Tibial artery (tissue), 4 donors: ENCODE data around the gene RFNG.

ENCODE experiments used
- DNase-seq, 2 donors: peaks; one replicate each; pipeline ENCODE4 v3.0.0-alpha.2; 2019
- H3K27ac ChIP-seq, 2 donors: fragments of 200-600 bp; sonication (generic) in 1 of 2; 1 replicate in 1 of 2; 2 replicates in 1 of 2; pipeline ENCODE4 v1.5.1; 2018 to 2019; ENCODE audit warnings: mild to moderate bottlenecking in 1 of 2
- H3K27me3 ChIP-seq, 2 donors: fragments of 200-600 bp; sonication (generic) in 1 of 2; one replicate each; pipeline versions ENCODE4 v1.5.1 to v1.6.0; 2016 to 2019
- H3K36me3 ChIP-seq, 3 donors: fragments of 200-600 bp; sonication (generic) in 2 of 3; one replicate each; pipeline ENCODE4 v1.5.1; 2016 to 2019; ENCODE audit warnings: mild to moderate bottlenecking in 2 of 3
- H3K4me1 ChIP-seq, 4 donors: fragments of 200-600 bp; sonication (generic) in 2 of 4; 1 replicate in 3 of 4; 2 replicates in 1 of 4; pipeline ENCODE4 v1.5.1; 2016 to 2019
- H3K4me3 ChIP-seq, 2 donors: fragments of 200-600 bp; sonication (generic) in 1 of 2; 1 replicate in 1 of 2; 2 replicates in 1 of 2; pipeline ENCODE4 v1.5.1; 2018 to 2019; ENCODE audit warnings: mild to moderate bottlenecking in 2 of 2
- H3K9me3 ChIP-seq, 3 donors: fragments of 200-600 bp; sonication (generic) in 1 of 3; one replicate each; pipeline ENCODE4 v1.5.1; 2016 to 2019
- intact Hi-C: fragments of 100-400 bp; cut with DNase I; formaldehyde crosslinking; loops from one replicate; pipeline ENCODE4 v1.15.0; 2023; ENCODE audit warnings: low total_unique reads
- TF ChIP-seq, protein P1 (sequence below), 2 experiments: fragments of 200-600 bp in 1 of 2; fragments of 450-650 bp in 1 of 2; IDR thresholded peaks; one replicate each; pipeline ENCODE4 v1.5.1; 2017 to 2019; ENCODE audit warnings: antibody characterized with exemption in 2 of 2, mild to moderate bottlenecking in 1 of 2, moderate library complexity in 1 of 2

The RFNG gene

DNA sequence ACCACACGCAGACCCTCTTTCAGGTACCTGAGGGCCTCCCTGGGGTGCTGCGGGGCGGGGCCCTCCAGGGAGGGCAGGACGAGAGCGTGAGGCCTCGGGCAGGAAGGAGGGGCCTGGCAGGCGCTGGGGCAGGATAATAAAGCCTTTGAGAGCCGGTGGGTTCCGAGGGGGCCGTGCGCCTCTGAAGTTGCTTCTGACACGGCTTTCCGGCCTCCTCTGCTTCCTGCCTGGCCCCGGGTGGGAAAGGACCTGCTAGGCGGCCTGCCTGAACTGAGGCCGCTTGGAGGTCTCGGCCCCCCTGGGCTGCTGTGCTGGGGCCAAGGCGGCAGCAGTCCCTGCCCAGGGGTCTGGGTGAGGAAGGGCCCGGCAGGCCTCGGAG is 39.4 kb downstream of the RFNG start:
- Histone ChIP-seq H3K4me3 (no peak overlapping the region), H3K9me3 (no peaks in the 10 kb centered on the region), H3K27me3 (no peaks in the 10 kb centered on the region), H3K36me3 (peaks cover 0 to 34% (median 10%) of the 10 kb centered on the region in 3 donors), H3K27ac (peak overlapping the region in 1 of 2 donors; percentile 22), H3K4me1 (peaks cover 0 to 28% (median 10%) of the 10 kb centered on the region in 4 donors)
- TF ChIP-seq, protein P1, sequence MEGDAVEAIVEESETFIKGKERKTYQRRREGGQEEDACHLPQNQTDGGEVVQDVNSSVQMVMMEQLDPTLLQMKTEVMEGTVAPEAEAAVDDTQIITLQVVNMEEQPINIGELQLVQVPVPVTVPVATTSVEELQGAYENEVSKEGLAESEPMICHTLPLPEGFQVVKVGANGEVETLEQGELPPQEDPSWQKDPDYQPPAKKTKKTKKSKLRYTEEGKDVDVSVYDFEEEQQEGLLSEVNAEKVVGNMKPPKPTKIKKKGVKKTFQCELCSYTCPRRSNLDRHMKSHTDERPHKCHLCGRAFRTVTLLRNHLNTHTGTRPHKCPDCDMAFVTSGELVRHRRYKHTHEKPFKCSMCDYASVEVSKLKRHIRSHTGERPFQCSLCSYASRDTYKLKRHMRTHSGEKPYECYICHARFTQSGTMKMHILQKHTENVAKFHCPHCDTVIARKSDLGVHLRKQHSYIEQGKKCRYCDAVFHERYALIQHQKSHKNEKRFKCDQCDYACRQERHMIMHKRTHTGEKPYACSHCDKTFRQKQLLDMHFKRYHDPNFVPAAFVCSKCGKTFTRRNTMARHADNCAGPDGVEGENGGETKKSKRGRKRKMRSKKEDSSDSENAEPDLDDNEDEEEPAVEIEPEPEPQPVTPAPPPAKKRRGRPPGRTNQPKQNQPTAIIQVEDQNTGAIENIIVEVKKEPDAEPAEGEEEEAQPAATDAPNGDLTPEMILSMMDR (IDR thresholded peaks at IDR 0.05) = no peak
- DNase-seq = no peak
- intact Hi-C loops = no loop called here

DNA sequence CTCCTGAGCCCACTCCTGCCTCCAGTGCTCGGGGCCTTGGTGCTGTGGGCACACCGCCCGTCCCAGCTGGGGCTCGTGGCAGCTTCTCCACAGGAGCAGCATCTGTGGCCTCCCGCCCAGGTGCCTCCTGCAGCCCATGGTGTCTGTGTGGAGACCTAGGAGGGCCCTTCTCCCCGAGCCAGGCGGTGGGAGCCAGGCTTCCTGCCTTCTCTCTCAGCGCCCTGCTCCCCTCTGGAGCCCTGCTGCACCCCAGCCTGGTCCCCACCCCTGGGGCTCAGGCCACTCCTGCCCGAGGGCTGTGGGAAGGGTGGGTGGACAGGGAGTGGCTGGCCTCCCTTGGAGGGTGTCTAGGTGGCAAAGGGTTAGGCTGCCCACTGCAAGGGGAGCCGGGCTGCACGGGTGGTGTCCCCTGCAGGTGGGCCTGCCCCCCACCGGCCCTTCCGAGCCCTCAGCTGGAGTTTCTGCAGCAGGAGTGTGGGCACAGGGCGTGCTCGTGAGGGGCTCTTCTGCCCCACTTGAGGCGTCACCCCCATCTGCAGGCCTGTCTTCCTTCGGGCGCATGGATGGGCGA is 39.9 kb downstream of the RFNG start:
- Histone ChIP-seq H3K27ac (no peak overlapping the region), H3K36me3 (peaks cover 0 to 29% (median 10%) of the 10 kb centered on the region in 3 donors)
- TF ChIP-seq, protein P1 (IDR thresholded peaks at IDR 0.05) = no peak

DNA sequence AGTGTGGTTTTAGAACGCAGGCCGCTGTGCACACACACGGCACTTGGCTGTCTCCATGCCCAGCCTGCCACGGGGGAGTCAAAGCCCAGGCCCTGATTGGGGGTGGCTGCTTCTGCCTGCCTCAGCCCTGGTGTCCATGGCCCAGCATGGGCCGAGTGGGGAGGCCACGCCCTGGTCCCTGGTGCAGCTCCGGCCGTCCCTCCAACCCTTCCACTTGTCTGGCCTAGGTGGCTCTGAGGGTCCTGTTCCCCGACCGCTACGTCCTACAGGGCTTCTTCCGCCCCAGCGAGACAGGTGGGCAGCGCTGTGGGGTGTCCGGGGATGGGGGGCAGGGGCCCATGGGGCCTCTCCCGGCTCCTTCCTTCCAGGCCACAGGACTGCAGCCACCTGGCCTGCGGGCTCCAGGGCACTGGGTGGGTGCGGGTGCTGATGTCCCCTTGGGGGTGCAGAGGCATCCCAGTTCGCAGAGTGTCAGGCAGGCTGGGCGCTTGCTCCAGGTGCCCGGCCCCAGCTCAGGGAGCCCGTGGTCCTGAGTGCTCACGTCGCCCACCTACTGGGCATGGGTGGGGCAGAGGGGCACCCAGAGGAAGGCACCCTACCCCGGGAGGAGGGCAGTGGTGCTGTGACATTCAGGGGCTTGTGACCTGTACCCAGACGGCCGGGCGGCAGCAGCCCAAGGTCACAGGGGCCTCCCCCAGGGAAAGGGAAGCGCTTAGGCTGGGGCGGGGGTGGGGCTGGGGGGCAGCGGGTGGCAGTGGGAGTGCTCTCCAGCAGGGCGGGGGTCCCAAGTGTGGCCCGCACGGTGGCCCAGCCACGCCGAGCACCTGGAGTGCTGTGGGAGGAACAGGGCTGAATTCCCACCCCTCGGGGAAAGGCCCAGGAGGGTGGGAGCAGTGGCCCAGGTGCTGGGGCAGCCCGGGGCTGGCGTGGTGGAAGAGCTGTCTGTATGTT is 40.8 kb downstream of the RFNG start:
- no peaks in the 10 kb centered on the region for H3K27me3 ChIP-seq
- intact Hi-C loops = no loop called here

More for the DNA sequence above, 39.9 kb downstream of the RFNG start:
- Histone ChIP-seq H3K27me3 (no peaks in the 10 kb centered on the region), H3K9me3 (no peaks in the 10 kb centered on the region), H3K4me1 (peaks cover 0 to 33% (median 14%) of the 10 kb centered on the region in 4 donors), H3K4me3 (no peak overlapping the region)
- DNase-seq = no peak
- intact Hi-C loops = no loop called here

DNA sequence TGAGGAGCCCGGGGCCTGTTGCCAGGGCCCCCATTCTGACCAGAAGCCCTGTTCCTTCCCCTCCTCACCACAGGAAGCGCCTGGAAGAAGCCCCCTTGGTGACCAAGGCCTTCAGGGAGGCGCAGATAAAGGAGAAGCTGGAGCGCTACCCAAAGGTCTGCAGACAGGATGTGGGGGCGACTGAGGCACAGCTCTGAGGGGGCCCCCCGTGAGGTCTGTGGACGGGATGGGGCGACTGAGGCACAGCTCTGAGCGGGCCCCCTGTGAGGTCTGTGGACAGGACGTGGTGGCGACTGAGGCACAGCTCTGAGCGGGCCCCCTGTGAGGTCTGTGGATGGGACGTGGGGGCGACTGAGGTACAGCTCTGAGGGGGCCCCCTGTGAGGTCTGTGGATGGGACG is 42.2 kb downstream of the RFNG start:
- no peak for DNase-seq
- no peaks in the 10 kb centered on the region for H3K27me3 ChIP-seq
- H3K27ac ChIP-seq = no peak overlapping the region
- intact Hi-C loops = no loop called here
- H3K4me1 ChIP-seq = peaks cover 0 to 56% (median 33%) of the 10 kb centered on the region in 4 donors
- TF ChIP-seq, protein P1 (IDR thresholded peaks at IDR 0.05) = no peak
- peaks cover 0 to 29% (median 10%) of the 10 kb centered on the region in 3 donors for H3K36me3 ChIP-seq
- H3K4me3 ChIP-seq = no peak overlapping the region
- no peaks in the 10 kb centered on the region for H3K9me3 ChIP-seq

More for the DNA sequence above, 40.8 kb downstream of the RFNG start:
- Histone ChIP-seq H3K36me3 (peaks cover 0 to 29% (median 10%) of the 10 kb centered on the region in 3 donors), H3K9me3 (no peaks in the 10 kb centered on the region), H3K27ac (no peak overlapping the region), H3K4me3 (no peak overlapping the region), H3K4me1 (peaks cover 0 to 42% (median 22%) of the 10 kb centered on the region in 4 donors)
- TF ChIP-seq, protein P1 (IDR thresholded peaks at IDR 0.05) = no peak
- no peak for DNase-seq

DNA sequence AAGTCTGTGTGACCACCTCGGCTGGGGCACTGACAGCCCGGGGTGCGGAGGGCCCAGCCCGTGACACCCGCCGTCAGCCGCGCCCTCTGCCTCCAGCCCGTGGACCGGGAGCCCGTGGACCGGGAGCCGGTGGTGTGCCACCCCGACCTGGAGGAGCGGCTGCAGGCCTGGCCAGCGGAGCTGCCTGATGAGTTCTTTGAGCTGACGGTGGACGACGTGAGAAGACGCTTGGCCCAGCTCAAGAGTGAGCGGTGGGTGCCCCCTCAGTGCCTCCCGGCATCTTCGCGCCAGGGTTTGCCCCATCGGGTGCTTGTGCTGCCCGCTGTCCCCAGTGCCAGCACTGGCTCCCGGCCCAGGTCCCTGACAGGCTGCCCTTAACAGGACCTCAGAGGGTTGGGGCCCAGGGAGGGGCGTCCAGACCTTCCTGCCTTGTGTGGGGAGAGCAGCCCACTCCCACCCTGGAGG is 42.6 kb downstream of the RFNG start:
- Histone ChIP-seq H3K4me3 (no peak overlapping the region), H3K9me3 (no peaks in the 10 kb centered on the region), H3K27me3 (no peaks in the 10 kb centered on the region), H3K4me1 (peaks cover 0 to 60% (median 38%) of the 10 kb centered on the region in 4 donors), H3K27ac (no peak overlapping the region), H3K36me3 (peaks cover 0 to 29% (median 10%) of the 10 kb centered on the region in 3 donors)
- intact Hi-C loops = no loop called here
- no peak for DNase-seq
- TF ChIP-seq, protein P1 (IDR thresholded peaks at IDR 0.05) = no peak
